B cell (primary cell): ENCODE measurements around the gene ATP8B3. TPM values are rescaled to one million over a fixed set of nuclear protein-coding genes. Genes with fewer than 3 reads are reported as not detected.
A peak's percentile ranks its signal among the peaks of the same experiment; 100 is the strongest.

ENCODE experiments used
- ATAC-seq: fragments of 200-7000 bp; cut with Tn5 transposase; one replicate; pipeline ENCODE4 v1.10.0; 2021; ENCODE audit warnings: low read depth, mild to moderate bottlenecking, moderate number of reproducible peaks, moderate library complexity
- CTCF ChIA-PET: fragments of 350-600 bp; sonication (Branson Sonifier 250); formaldehyde crosslinking; loops from one replicate; lab custom pipeline; 2021; ENCODE audit warnings: antibody characterized with exemption, inconsistent platforms; lab: Charles Lee
- POLR2A ChIA-PET: fragments of 350-600 bp; sonication (Branson Sonifier 250); formaldehyde crosslinking; loops from one replicate; lab custom pipeline; 2021; ENCODE audit warnings: antibody characterized with exemption; lab: Charles Lee
- DNase-seq: peaks from one replicate; pipeline ENCODE4 v3.0.0; 2013
- H2AFZ ChIP-seq: 2 replicates; pipeline ENCODE4 v1.6.1; 2012; ENCODE audit warnings: mild to moderate bottlenecking, low read depth, low read length; ENCODE audit not compliant: insufficient read depth, poor library complexity, severe bottlenecking
- H3K27ac ChIP-seq, 2 donors: 1 replicate in 1 of 2; 2 replicates in 1 of 2; pipeline ENCODE4 v1.5.1; 2012 to 2013; ENCODE audit warnings: low read length in 2 of 2, mild to moderate bottlenecking in 2 of 2, moderate library complexity in 1 of 2
- H3K27me3 ChIP-seq, 4 experiments: fragments of 200-600 bp in 1 of 4; sonication (generic) in 1 of 4; replicated peaks in 1 of 4; 1 replicate in 2 of 4; 2 replicates in 2 of 4; pipeline versions ENCODE4 v1.6.1 to v1.7.0; 2013 to 2016; ENCODE audit warnings: low read length in 3 of 4, mild to moderate bottlenecking in 2 of 4, mixed read lengths in 1 of 4, moderate library complexity in 1 of 4; ENCODE audit not compliant: insufficient read depth in 4 of 4, control insufficient read depth in 3 of 4; ENCODE audit errors: control extremely low read depth in 1 of 4
- H3K36me3 ChIP-seq, 2 experiments: replicated peaks in 1 of 2; 1 replicate in 1 of 2; 2 replicates in 1 of 2; pipeline versions ENCODE4 v1.6.1 to v1.7.1; 2013; ENCODE audit warnings: low read length in 1 of 2; ENCODE audit not compliant: insufficient read depth in 2 of 2, control insufficient read depth in 1 of 2; ENCODE audit errors: control extremely low read depth in 1 of 2, extremely low read depth in 1 of 2
- H3K4me1 ChIP-seq, 2 donors: fragments of 200-600 bp in 1 of 2; sonication (generic) in 1 of 2; 1 replicate in 1 of 2; 2 replicates in 1 of 2; pipeline versions ENCODE4 v1.5.1 to v1.6.1; 2013 to 2017; ENCODE audit warnings: low read length in 2 of 2; ENCODE audit not compliant: control insufficient read depth in 2 of 2, insufficient read depth in 2 of 2
- H3K4me2 ChIP-seq: replicated peaks from 2 replicates; pipeline ENCODE3; 2012; ENCODE audit warnings: mild to moderate bottlenecking, low read depth, low read length; ENCODE audit not compliant: poor library complexity, severe bottlenecking
- H3K4me3 ChIP-seq, 5 experiments: fragments of 200-600 bp in 1 of 5; sonication (generic) in 1 of 5; 1 replicate in 3 of 5; 2 replicates in 2 of 5; pipeline versions ENCODE4 v1.5.1 to v1.7.0; 2011 to 2016; ENCODE audit warnings: low read length in 4 of 5, mild to moderate bottlenecking in 4 of 5, low read depth in 2 of 5, control low read depth in 1 of 5, moderate library complexity in 1 of 5; ENCODE audit not compliant: insufficient read depth in 1 of 5; ENCODE audit errors: control extremely low read depth in 1 of 5, extremely low read depth in 1 of 5
- H3K79me2 ChIP-seq: fragments of 200-600 bp; sonication (generic); one replicate; pipeline ENCODE4 v1.6.0; 2016; ENCODE audit warnings: low read length; ENCODE audit not compliant: control insufficient read depth, insufficient read depth
- H3K9ac ChIP-seq: fragments of 200-600 bp; sonication (generic); 2 replicates; pipeline ENCODE4 v1.6.1; 2017; ENCODE audit warnings: mild to moderate bottlenecking, low read length, moderate library complexity
- H3K9me3 ChIP-seq, 3 donors: one replicate each; pipeline versions ENCODE4 v1.6.1 to v1.7.1; 2013; ENCODE audit warnings: low read length in 2 of 3; ENCODE audit not compliant: control insufficient read depth in 2 of 3, insufficient read depth in 1 of 3; ENCODE audit errors: control extremely low read depth in 1 of 3
- H4K20me1 ChIP-seq: 2 replicates; pipeline ENCODE4 v1.6.0; 2012; ENCODE audit warnings: mild to moderate bottlenecking, low read length; ENCODE audit not compliant: insufficient read depth, control insufficient read depth, poor library complexity, severe bottlenecking
- H3K27ac Mint-ChIP-seq: one replicate; pipeline ENCODE4 v1.8.0; 2021; ENCODE audit warnings: mixed read lengths
- H3K27me3 Mint-ChIP-seq: one replicate; pipeline ENCODE4 v1.8.0; 2021; ENCODE audit warnings: mixed read lengths
- H3K4me1 Mint-ChIP-seq: one replicate; pipeline ENCODE4 v1.8.0; 2021; ENCODE audit warnings: mixed read lengths
- H3K4me3 Mint-ChIP-seq: one replicate; pipeline ENCODE4 v1.8.0; 2021; ENCODE audit warnings: mixed read lengths
- H3K9me3 Mint-ChIP-seq: one replicate; pipeline ENCODE4 v1.8.0; 2022; ENCODE audit warnings: mixed read lengths; ENCODE audit not compliant: insufficient read depth
- EZH2 ChIP-seq: IDR thresholded peaks from 2 replicates; pipeline ENCODE4 v1.6.1; 2012; ENCODE audit warnings: borderline replicate concordance, low read depth, mild to moderate bottlenecking, moderate library complexity, low read length; ENCODE audit not compliant: insufficient read depth, poor library complexity, severe bottlenecking
- WGBS: methylation state at CpG from one replicate; pipeline ENCODE4 v1.1.5; 2013; ENCODE audit warnings: missing lambda C conversion rate; ENCODE audit not compliant: insufficient coverage; 5-methylcytosine and 5-hydroxymethylcytosine counted together
- intact Hi-C: fragments of 100-400 bp; cut with micrococcal nuclease; formaldehyde crosslinking; loops from one replicate; pipeline ENCODE4 v1.10.0; 2022
- polyA plus RNA-seq: library from polyadenylated mRNA; depleted of rRNA; stranded (reverse); fragments of >200 nt; gene quantifications from 2 replicates; pipeline ENCODE4 v1.2.3, GENCODE V29; 2012
- total RNA-seq, 2 donors: library from RNA; stranded (reverse); fragments of 120-200 nt in 1 of 2; gene quantifications; 1 replicate in 1 of 2; 2 replicates in 1 of 2; pipeline versions ENCODE4 v1.2.3 to v1.2.4, GENCODE V29; 2013 to 2022
- TF ChIP-seq, protein P1 (sequence below): fragments of 200-600 bp; IDR thresholded peaks from one replicate; pipeline ENCODE4 v1.8.0; 2022; ENCODE audit warnings: antibody characterized with exemption, mild to moderate bottlenecking

ATP8B3 gene
- total and polyA plus RNA-seq, 2 donors (not counting 1 experiment from before 2014, with no cell fraction given) = 0.89 to 5.1 TPM

DNA sequence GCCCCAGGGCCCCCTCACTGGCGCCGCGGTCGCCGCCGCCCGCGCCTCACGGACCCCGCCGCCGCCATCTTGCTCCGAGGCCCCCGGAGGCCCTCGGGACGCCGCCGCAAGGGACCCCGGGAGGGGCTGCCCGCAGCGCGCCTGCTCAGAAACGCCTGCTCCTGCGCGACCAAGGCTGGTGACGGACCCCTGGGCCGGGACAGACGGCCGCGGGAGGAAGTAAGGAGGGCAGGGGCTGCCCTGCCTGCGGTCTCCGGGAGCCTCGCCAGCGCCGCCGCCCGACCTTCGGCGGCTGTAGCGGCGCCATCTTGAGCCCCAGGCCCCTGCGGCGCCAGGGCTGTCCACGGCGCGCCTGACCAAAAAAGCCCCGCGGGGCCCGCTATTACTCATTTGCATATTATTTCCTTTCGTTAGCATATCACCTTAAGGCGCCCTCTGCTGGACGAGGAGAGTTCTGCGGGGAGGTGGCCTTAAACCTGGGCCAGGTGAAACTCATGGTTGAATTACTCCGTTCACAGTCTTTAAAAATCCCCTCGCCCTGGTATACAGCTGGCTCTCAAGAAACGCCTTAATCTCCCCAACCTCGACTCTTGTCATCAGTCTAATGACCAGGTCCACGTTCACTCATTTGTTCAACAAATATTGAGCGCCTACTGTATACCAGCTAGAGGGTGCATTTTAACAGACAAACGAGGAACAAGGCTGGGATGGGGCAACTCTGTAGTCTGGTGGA is 36.5 kb upstream of the ATP8B3 start, which contains the start of gene REXO1:
REXO1 (minus strand) TSS at position 85 of the 733 bp plus-strand sequence. CDS start 125 bp downstream, outside the sequence.
- Histone ChIP-seq H2AFZ (peak within 1 kb of the TSS; percentile 70), H3K27ac (peak within 1 kb of the TSS; percentile 95 to 97), H3K4me3 (peak within 1 kb of the TSS; percentile 47 to 95 (median 83)), H3K27me3 (no peaks in the 10 kb centered on the region), H3K4me1 (peaks cover 59 to 80% of the 10 kb centered on the region in 2 donors), H4K20me1 (peaks cover 69% of the 10 kb centered on the region), H3K4me2 (peak within 1 kb of the TSS; percentile 100), H3K36me3 (peaks cover 0 to 13% of the 10 kb centered on the region in 2 experiments), H3K79me2 (peaks cover 76% of the 10 kb centered on the region), H3K9ac (peak within 1 kb of the TSS; percentile 89), H3K9me3 (no peaks in the 10 kb centered on the region)
- WGBS = under 1% methylated on average over 50 of the region's 60 CpGs
- no peaks in the 10 kb centered on the region for H3K9me3 Mint-ChIP-seq
- ChIA-PET POLR2A (interaction anchor here (1.0 kb wide), 2 partner anchors 9 to 16 kb away, joined by 4 to 6 read pairs; no protein-coding TSS in a partner anchor), CTCF (interaction anchor here (0.5 to 2.0 kb wide), 11 partner anchors 9 to 390 kb away, joined by 3 to 11 read pairs (median 4); no protein-coding TSS in a partner anchor)
- TF ChIP-seq EZH2 = no peak
- TF ChIP-seq, protein P1, sequence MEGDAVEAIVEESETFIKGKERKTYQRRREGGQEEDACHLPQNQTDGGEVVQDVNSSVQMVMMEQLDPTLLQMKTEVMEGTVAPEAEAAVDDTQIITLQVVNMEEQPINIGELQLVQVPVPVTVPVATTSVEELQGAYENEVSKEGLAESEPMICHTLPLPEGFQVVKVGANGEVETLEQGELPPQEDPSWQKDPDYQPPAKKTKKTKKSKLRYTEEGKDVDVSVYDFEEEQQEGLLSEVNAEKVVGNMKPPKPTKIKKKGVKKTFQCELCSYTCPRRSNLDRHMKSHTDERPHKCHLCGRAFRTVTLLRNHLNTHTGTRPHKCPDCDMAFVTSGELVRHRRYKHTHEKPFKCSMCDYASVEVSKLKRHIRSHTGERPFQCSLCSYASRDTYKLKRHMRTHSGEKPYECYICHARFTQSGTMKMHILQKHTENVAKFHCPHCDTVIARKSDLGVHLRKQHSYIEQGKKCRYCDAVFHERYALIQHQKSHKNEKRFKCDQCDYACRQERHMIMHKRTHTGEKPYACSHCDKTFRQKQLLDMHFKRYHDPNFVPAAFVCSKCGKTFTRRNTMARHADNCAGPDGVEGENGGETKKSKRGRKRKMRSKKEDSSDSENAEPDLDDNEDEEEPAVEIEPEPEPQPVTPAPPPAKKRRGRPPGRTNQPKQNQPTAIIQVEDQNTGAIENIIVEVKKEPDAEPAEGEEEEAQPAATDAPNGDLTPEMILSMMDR = peak; percentile 87
- peak within 1 kb of the TSS; percentile 90 for H3K4me3 Mint-ChIP-seq
- intact Hi-C loops = loop anchor here (1.0 to 5.0 kb wide), 4 partner anchors 16 to 196 kb away; partner anchors contain the start of genes ADAT3, ATP8B3, SCAMP4 and TCF3
- H3K4me1 Mint-ChIP-seq = peaks cover 63% of the 10 kb centered on the region
- peak; percentile 73 for ATAC-seq
- peak within 1 kb of the TSS; percentile 93 for H3K27ac Mint-ChIP-seq
- peak; percentile 100 for DNase-seq
- no peaks in the 10 kb centered on the region for H3K27me3 Mint-ChIP-seq
